HG03469 (cell line): ENCODE results near the gene TAB3.

Source experiments
- ATAC-seq: cut with Tn5 transposase; IDR thresholded peaks from one replicate; pipeline ENCODE4 v1.9.1; 2021; ENCODE audit warnings: mild to moderate bottlenecking, moderate library complexity, moderate number of reproducible peaks; ENCODE audit not compliant: unreplicated experiment

The TAB3 gene

GRCh38 chrX:30887721-30888120, 1.3 kb downstream of the TAB3 start:
- ATAC-seq = no peak

GRCh38 chrX:30887288-30887687, 1.8 kb downstream of the TAB3 start:
- ATAC-seq = no peak

GRCh38 chrX:30885136-30885535, 3.9 kb downstream of the TAB3 start:
- ATAC-seq = no peak

GRCh38 chrX:30883138-30883537, 5.9 kb downstream of the TAB3 start:
- ATAC-seq = no peak

GRCh38 chrX:30881797-30882196, 7.3 kb downstream of the TAB3 start:
- ATAC-seq = no peak

GRCh38 chrX:30881390-30881789, 7.7 kb downstream of the TAB3 start:
- no peak for ATAC-seq

GRCh38 chrX:30880058-30880457, 9.0 kb downstream of the TAB3 start:
- ATAC-seq = no peak

GRCh38 chrX:30876367-30876766, 12.7 kb downstream of the TAB3 start:
- ATAC-seq = no peak

- no peak for ATAC-seq
These were observed 13.1 kb downstream of the TAB3 start for GRCh38 chrX:30875957-30876356.

GRCh38 chrX:30874851-30875250, 14.2 kb downstream of the TAB3 start:
- no peak for ATAC-seq

GRCh38 chrX:30870572-30870971, 18.5 kb downstream of the TAB3 start:
- ATAC-seq = no peak

- ATAC-seq = no peak
These were observed 23.4 kb downstream of the TAB3 start for GRCh38 chrX:30865612-30866011.

- ATAC-seq = no peak
These were observed 24.0 kb downstream of the TAB3 start for GRCh38 chrX:30865015-30865414.

- no peak for ATAC-seq
These were observed 24.7 kb downstream of the TAB3 start for GRCh38 chrX:30864383-30864785.

- ATAC-seq = no peak
These were observed 25.1 kb downstream of the TAB3 start for GRCh38 chrX:30863974-30864373.

GRCh38 chrX:30858098-30858497, 31.0 kb downstream of the TAB3 start:
- no peak for ATAC-seq

- no peak for ATAC-seq
These were observed 37.6 kb downstream of the TAB3 start for GRCh38 chrX:30851449-30851848.

- no peak for ATAC-seq
These were observed 53.7 kb downstream of the TAB3 start for GRCh38 chrX:30835373-30835772.

- ATAC-seq = no peak
These were observed 55.2 kb downstream of the TAB3 start for GRCh38 chrX:30833896-30834295.

- ATAC-seq = peak; percentile 74
These were observed 58.0 kb downstream of the TAB3 start for GRCh38 chrX:30831082-30831481.

GRCh38 chrX:30830326-30830943, 58.6 kb downstream of the TAB3 start:
- no peak for ATAC-seq

- ATAC-seq = no peak
These were observed 64.8 kb downstream of the TAB3 start for GRCh38 chrX:30824275-30824674.

- ATAC-seq = no peak
These were observed 66.3 kb downstream of the TAB3 start for GRCh38 chrX:30822764-30823163.
